Caco-2 (cell line): Measurements from ENCODE around the gene LCNL1. TPM values are rescaled to one million over a fixed set of nuclear protein-coding genes. Genes with fewer than 3 reads are reported as not detected.

Experiments
- BruUV-seq: library from RNA; stranded (reverse); fragments of 400-500 nt; replicated peaks from 2 replicates; lab custom pipeline; 2021; lab: Mats Ljungman, UMichigan
- CTCF ChIA-PET: fragments of 300-600 bp; sonication (Branson Sonifier 250); formaldehyde crosslinking; loops from one replicate; lab custom pipeline; 2022; ENCODE audit warnings: antibody characterized with exemption; lab: Charles Lee
- POLR2A ChIA-PET: fragments of 300-600 bp; sonication (Branson Sonifier 250); formaldehyde crosslinking; loops from one replicate; lab custom pipeline; 2022; ENCODE audit warnings: antibody characterized with exemption; lab: Charles Lee
- DNase-seq, 2 experiments: peaks; one replicate each; pipeline versions ENCODE4 v3.0.0 to v3.0.0-alpha.2; 2020 to 2022
- H3K27me3 ChIP-seq: replicated peaks from 2 replicates; pipeline ENCODE4 v1.6.0; 2011; ENCODE audit warnings: low read length; ENCODE audit not compliant: control insufficient read depth, insufficient read depth
- H3K36me3 ChIP-seq: 2 replicates; pipeline ENCODE4 v1.5.1; 2011; ENCODE audit warnings: low read length; ENCODE audit not compliant: control insufficient read depth, insufficient read depth
- H3K4me1 ChIP-seq: fragments of 250-450 bp; sonication (Bioruptor Pico); 2 replicates; pipeline ENCODE4 v1.5.1; 2020; ENCODE audit warnings: mild to moderate bottlenecking
- H3K4me3 ChIP-seq: 2 replicates; pipeline ENCODE4 v1.5.1; 2011; ENCODE audit warnings: low read depth, mild to moderate bottlenecking, control low read depth, low read length
- H3K9me3 ChIP-seq: fragments of 250-450 bp; sonication (Bioruptor Pico); 2 replicates; pipeline ENCODE4 v1.5.1; 2020; ENCODE audit warnings: mild to moderate bottlenecking, moderate library complexity
- H3K27ac Mint-ChIP-seq: one replicate; pipeline ENCODE4 v1.8.0; 2022; ENCODE audit warnings: mixed read lengths; ENCODE audit not compliant: unreplicated experiment
- H3K27me3 Mint-ChIP-seq: one replicate; pipeline ENCODE4 v1.8.0; 2022; ENCODE audit warnings: mixed read lengths; ENCODE audit not compliant: insufficient read depth, unreplicated experiment
- H3K36me3 Mint-ChIP-seq: one replicate; pipeline ENCODE4 v1.8.0; 2022; ENCODE audit warnings: mild to moderate bottlenecking, mixed read lengths; ENCODE audit not compliant: insufficient read depth, unreplicated experiment
- H3K4me1 Mint-ChIP-seq: one replicate; pipeline ENCODE4 v1.8.0; 2022; ENCODE audit warnings: low read depth, mixed read lengths; ENCODE audit not compliant: unreplicated experiment
- H3K4me3 Mint-ChIP-seq: one replicate; pipeline ENCODE4 v1.8.0; 2022; ENCODE audit warnings: mild to moderate bottlenecking, moderate library complexity, mixed read lengths; ENCODE audit not compliant: unreplicated experiment
- H3K9me3 Mint-ChIP-seq: one replicate; pipeline ENCODE4 v1.8.0; 2022; ENCODE audit warnings: mixed read lengths; ENCODE audit not compliant: unreplicated experiment
- CTCF ChIP-seq, 2 experiments: fragments of 200-600 bp in 1 of 2; IDR thresholded peaks; 1 replicate in 1 of 2; 2 replicates in 1 of 2; pipeline versions ENCODE4 v1.5.1 to v1.8.0; 2011 to 2022; ENCODE audit warnings: antibody characterized with exemption in 1 of 2, control low read depth in 1 of 2, inconsistent platforms in 1 of 2, low read depth in 1 of 2, low read length in 1 of 2, mild to moderate bottlenecking in 1 of 2, moderate library complexity in 1 of 2; ENCODE audit not compliant: insufficient read depth in 1 of 2, severe bottlenecking in 1 of 2, unreplicated experiment in 1 of 2
- intact Hi-C: fragments of 100-400 bp; cut with micrococcal nuclease; formaldehyde crosslinking; loops from one replicate; pipeline ENCODE4 v1.10.0; 2022; ENCODE audit not compliant: unreplicated experiment
- total RNA-seq: library from RNA; stranded (reverse); gene quantifications from 2 replicates; pipeline ENCODE4 v1.2.3, GENCODE V29; 2022

The LCNL1 gene
- total RNA-seq, 1 experiment from 2014 or later: not detected

GRCh38 chr9:137013571-137013940, 30.8 kb downstream of the LCNL1 start:
- no peak for DNase-seq
- POLR2A ChIA-PET: no interaction called here
- H3K36me3 Mint-ChIP-seq: no peaks in the 10 kb centered on the region
- Histone ChIP-seq H3K27me3 (no peaks in the 10 kb centered on the region), H3K9me3 (no peaks in the 10 kb centered on the region), H3K4me1 (no peaks in the 10 kb centered on the region), H3K4me3 (no peak overlapping the region), H3K36me3 (no peaks in the 10 kb centered on the region; the same call in 1 of the 2 replicates)
- CTCF ChIA-PET: no interaction called here
- no peak for TF ChIP-seq CTCF (IDR thresholded peaks at IDR 0.05; ENCODE audit: insufficient read depth in 1 of 2, low read depth in 1 of 2, low read length in 1 of 2, severe bottlenecking in 1 of 2, unreplicated experiment in 1 of 2)
- BruUV-seq: no TSS peak
- H3K27ac Mint-ChIP-seq: no peak overlapping the region
- H3K4me1 Mint-ChIP-seq: no peaks in the 10 kb centered on the region
- no peaks in the 10 kb centered on the region for H3K9me3 Mint-ChIP-seq
- H3K4me3 Mint-ChIP-seq: no peak overlapping the region
- intact Hi-C loops: no loop called here
- H3K27me3 Mint-ChIP-seq: no peaks in the 10 kb centered on the region

- Histone ChIP-seq H3K4me3 (no peak overlapping the region), H3K4me1 (no peaks in the 10 kb centered on the region), H3K36me3 (no peaks in the 10 kb centered on the region; the same call in 1 of the 2 replicates), H3K27me3 (no peaks in the 10 kb centered on the region), H3K9me3 (no peaks in the 10 kb centered on the region)
- H3K36me3 Mint-ChIP-seq: no peaks in the 10 kb centered on the region
- H3K9me3 Mint-ChIP-seq: no peaks in the 10 kb centered on the region
- no peaks in the 10 kb centered on the region for H3K27me3 Mint-ChIP-seq
- H3K4me1 Mint-ChIP-seq: no peaks in the 10 kb centered on the region
- TF ChIP-seq CTCF (IDR thresholded peaks at IDR 0.05; ENCODE audit: insufficient read depth in 1 of 2, low read depth in 1 of 2, low read length in 1 of 2, severe bottlenecking in 1 of 2, unreplicated experiment in 1 of 2): no peak
- no peak overlapping the region for H3K27ac Mint-ChIP-seq
- DNase-seq: no peak
- ChIA-PET POLR2A (no interaction called here), CTCF (no interaction called here)
- no TSS peak for BruUV-seq
- intact Hi-C loops: no loop called here
- H3K4me3 Mint-ChIP-seq: no peak overlapping the region
These were observed 31.4 kb downstream of the LCNL1 start for GRCh38 chr9:137014166-137014565.

- peaks cover 5% of the 10 kb centered on the region for H3K36me3 Mint-ChIP-seq
- Histone ChIP-seq H3K9me3 (no peaks in the 10 kb centered on the region), H3K4me3 (no peak overlapping the region), H3K36me3 (no peaks in the 10 kb centered on the region; the same call in 1 of the 2 replicates), H3K4me1 (no peaks in the 10 kb centered on the region), H3K27me3 (no peaks in the 10 kb centered on the region)
- no peak for TF ChIP-seq CTCF (IDR thresholded peaks at IDR 0.05; ENCODE audit: insufficient read depth in 1 of 2, low read depth in 1 of 2, low read length in 1 of 2, severe bottlenecking in 1 of 2, unreplicated experiment in 1 of 2)
- H3K4me3 Mint-ChIP-seq: no peak overlapping the region
- H3K9me3 Mint-ChIP-seq: no peaks in the 10 kb centered on the region
- no TSS peak for BruUV-seq
- CTCF ChIA-PET: no interaction called here
- intact Hi-C loops: no loop called here
- no peak for DNase-seq
- POLR2A ChIA-PET: no interaction called here
- no peaks in the 10 kb centered on the region for H3K4me1 Mint-ChIP-seq
- H3K27me3 Mint-ChIP-seq: no peaks in the 10 kb centered on the region
- H3K27ac Mint-ChIP-seq: no peak overlapping the region
These were observed 32.2 kb downstream of the LCNL1 start for GRCh38 chr9:137014776-137015539.
